ENCODE results near the gene HS3ST3A1. TPM values are rescaled to one million over a fixed set of nuclear protein-coding genes. Genes with fewer than 3 reads are reported as not detected.

HS3ST3A1 gene
- total and polyA plus RNA-seq, 2 of the 8 experiments (the other 6 are each of a cell fraction or from before 2014, with no cell fraction given) = 5.4 to 5.7 TPM

GRCh38 chr17:13561606-13562270, 40.0 kb downstream of the HS3ST3A1 start (continued):
- no peak for TF ChIP-seq E2F6 (IDR thresholded peaks at IDR 0.05)
- no peak for TF ChIP-seq CTBP2 (IDR thresholded peaks at IDR 0.05; ENCODE audit: borderline replicate concordance, insufficient read depth, insufficient read length, low read length)
- TF ChIP-seq SUZ12 (IDR thresholded peaks at IDR 0.05; ENCODE audit: low read length) = no peak
